ENCODE data around the gene TAX1BP1. TPM values are rescaled to one million over a fixed set of nuclear protein-coding genes. Genes with fewer than 3 reads are reported as not detected.

Gene TAX1BP1
- total and polyA plus RNA-seq, 2 of the 13 experiments (the other 11 are each of a cell fraction or from before 2014, with no cell fraction given) = 95.2 to 98.9 TPM

- TF ChIP-seq NR0B2 (CRISPR knock-in tag; IDR thresholded peaks at IDR 0.05) (no peak), ZNF629 (CRISPR knock-in tag; conservative IDR thresholded peaks at IDR 0.05) (no peak), BRD4 (CRISPR knock-in tag; IDR thresholded peaks at IDR 0.05) (no peak), ZNF142 (CRISPR knock-in tag; IDR thresholded peaks at IDR 0.05) (no peak), LRRFIP1 (CRISPR knock-in tag; conservative IDR thresholded peaks at IDR 0.05) (no peak), SMARCC2 (IDR thresholded peaks at IDR 0.05) (no peak), JUNB (CRISPR knock-in tag; IDR thresholded peaks at IDR 0.05; ENCODE audit: borderline replicate concordance) (no peak), HMGXB3 (CRISPR knock-in tag; IDR thresholded peaks at IDR 0.05; ENCODE audit: borderline replicate concordance) (no peak), RARA (CRISPR knock-in tag; IDR thresholded peaks at IDR 0.05) (no peak), AHR (CRISPR knock-in tag; IDR thresholded peaks at IDR 0.05) (no peak), ARID3A (IDR thresholded peaks at IDR 0.05; ENCODE audit: low read depth, low read length) (peak; percentile 53; the same call in 1 of the 2 replicates), ZNF792 (CRISPR knock-in tag; IDR thresholded peaks at IDR 0.05) (no peak), ZNF180 (CRISPR knock-in tag; IDR thresholded peaks at IDR 0.05; ENCODE audit: borderline replicate concordance, low read depth) (no peak), ZNF768 (CRISPR knock-in tag; IDR thresholded peaks at IDR 0.05) (no peak), RFX3 (CRISPR knock-in tag; IDR thresholded peaks at IDR 0.05) (no peak)
These were observed 44.6 kb downstream of the TAX1BP1 start (continued) for GRCh38 chr7:27784399-27785053.
